Measurements from ENCODE around the gene DEPDC7. TPM values are rescaled to one million over a fixed set of nuclear protein-coding genes. Genes with fewer than 3 reads are reported as not detected.

DEPDC7 gene
- total RNA-seq, 1 experiment from 2014 or later = 7.5 TPM

DNA sequence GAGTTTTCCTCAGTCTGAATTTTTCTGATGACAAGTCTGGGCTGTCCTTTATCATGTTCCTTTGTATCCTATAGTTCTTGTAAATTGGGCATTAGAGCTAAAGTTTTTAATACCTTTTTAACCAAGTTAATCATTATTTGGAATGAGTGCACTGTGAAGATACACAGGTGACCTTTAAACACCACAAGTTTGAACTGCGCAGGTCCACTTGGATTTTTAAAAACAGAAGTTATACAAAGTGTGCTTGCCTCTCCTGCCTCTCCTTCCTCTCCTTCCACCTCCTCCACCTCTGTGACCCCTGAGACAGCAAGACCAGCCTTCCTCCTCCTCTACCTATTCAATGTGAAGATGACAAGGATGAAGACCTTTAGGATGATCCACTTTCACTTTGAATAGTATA, 19.3 kb downstream of the DEPDC7 start:
- in situ Hi-C loops (cut with HindIII; ENCODE audit: low pct_unique_long_range_greater_than_20kb, low sequenced_read_pairs) = no loop called here
- no peaks in the 10 kb centered on the region for H3K36me3 ChIP-seq (ENCODE audit: control insufficient read depth, insufficient read depth, low read length)
- ChIA-PET CTCF (no interaction called here), POLR2A (no interaction called here)
- no peak for DNase-seq (ENCODE audit: low read depth, low spot score)
- no peaks in the 10 kb centered on the region for H3K27me3 ChIP-seq (ENCODE audit: control insufficient read depth, insufficient read depth, low read length)
- ATAC-seq = no peak
- no peaks in the 10 kb centered on the region for H3K4me1 ChIP-seq (ENCODE audit: control insufficient read depth, insufficient read depth, low read length)
- H3K9me3 ChIP-seq (ENCODE audit: control insufficient read depth, insufficient read depth, low read depth, low read length) = no peaks in the 10 kb centered on the region
- no peak overlapping the region for H3K27ac ChIP-seq (ENCODE audit: low read length)
- intact Hi-C loops (cut with micrococcal nuclease; ENCODE audit: unreplicated experiment) = no loop called here
- no TSS peak for BruUV-seq (replicated peaks)
- no peak overlapping the region for H3K4me3 ChIP-seq (ENCODE audit: low read depth in 2 of 2, low read length in 2 of 2)
- TF ChIP-seq POLR2AphosphoS5 (IDR thresholded peaks at IDR 0.05; ENCODE audit: low read depth, low read length) (no peak), TCF7L2 (IDR thresholded peaks at IDR 0.05; ENCODE audit: low read depth, low read length) (no peak), SIN3A (IDR thresholded peaks at IDR 0.05; ENCODE audit: borderline replicate concordance, insufficient read depth, low read depth, low read length) (no peak)
- TF ChIP-seq, protein P1, sequence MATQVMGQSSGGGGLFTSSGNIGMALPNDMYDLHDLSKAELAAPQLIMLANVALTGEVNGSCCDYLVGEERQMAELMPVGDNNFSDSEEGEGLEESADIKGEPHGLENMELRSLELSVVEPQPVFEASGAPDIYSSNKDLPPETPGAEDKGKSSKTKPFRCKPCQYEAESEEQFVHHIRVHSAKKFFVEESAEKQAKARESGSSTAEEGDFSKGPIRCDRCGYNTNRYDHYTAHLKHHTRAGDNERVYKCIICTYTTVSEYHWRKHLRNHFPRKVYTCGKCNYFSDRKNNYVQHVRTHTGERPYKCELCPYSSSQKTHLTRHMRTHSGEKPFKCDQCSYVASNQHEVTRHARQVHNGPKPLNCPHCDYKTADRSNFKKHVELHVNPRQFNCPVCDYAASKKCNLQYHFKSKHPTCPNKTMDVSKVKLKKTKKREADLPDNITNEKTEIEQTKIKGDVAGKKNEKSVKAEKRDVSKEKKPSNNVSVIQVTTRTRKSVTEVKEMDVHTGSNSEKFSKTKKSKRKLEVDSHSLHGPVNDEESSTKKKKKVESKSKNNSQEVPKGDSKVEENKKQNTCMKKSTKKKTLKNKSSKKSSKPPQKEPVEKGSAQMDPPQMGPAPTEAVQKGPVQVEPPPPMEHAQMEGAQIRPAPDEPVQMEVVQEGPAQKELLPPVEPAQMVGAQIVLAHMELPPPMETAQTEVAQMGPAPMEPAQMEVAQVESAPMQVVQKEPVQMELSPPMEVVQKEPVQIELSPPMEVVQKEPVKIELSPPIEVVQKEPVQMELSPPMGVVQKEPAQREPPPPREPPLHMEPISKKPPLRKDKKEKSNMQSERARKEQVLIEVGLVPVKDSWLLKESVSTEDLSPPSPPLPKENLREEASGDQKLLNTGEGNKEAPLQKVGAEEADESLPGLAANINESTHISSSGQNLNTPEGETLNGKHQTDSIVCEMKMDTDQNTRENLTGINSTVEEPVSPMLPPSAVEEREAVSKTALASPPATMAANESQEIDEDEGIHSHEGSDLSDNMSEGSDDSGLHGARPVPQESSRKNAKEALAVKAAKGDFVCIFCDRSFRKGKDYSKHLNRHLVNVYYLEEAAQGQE (IDR thresholded peaks at IDR 0.05; ENCODE audit: insufficient read depth in 1 of 2, low read depth in 2 of 2, low read length in 1 of 2) = no peak
- TF ChIP-seq, protein P2, sequence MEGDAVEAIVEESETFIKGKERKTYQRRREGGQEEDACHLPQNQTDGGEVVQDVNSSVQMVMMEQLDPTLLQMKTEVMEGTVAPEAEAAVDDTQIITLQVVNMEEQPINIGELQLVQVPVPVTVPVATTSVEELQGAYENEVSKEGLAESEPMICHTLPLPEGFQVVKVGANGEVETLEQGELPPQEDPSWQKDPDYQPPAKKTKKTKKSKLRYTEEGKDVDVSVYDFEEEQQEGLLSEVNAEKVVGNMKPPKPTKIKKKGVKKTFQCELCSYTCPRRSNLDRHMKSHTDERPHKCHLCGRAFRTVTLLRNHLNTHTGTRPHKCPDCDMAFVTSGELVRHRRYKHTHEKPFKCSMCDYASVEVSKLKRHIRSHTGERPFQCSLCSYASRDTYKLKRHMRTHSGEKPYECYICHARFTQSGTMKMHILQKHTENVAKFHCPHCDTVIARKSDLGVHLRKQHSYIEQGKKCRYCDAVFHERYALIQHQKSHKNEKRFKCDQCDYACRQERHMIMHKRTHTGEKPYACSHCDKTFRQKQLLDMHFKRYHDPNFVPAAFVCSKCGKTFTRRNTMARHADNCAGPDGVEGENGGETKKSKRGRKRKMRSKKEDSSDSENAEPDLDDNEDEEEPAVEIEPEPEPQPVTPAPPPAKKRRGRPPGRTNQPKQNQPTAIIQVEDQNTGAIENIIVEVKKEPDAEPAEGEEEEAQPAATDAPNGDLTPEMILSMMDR (IDR thresholded peaks at IDR 0.05) = no peak

DNA sequence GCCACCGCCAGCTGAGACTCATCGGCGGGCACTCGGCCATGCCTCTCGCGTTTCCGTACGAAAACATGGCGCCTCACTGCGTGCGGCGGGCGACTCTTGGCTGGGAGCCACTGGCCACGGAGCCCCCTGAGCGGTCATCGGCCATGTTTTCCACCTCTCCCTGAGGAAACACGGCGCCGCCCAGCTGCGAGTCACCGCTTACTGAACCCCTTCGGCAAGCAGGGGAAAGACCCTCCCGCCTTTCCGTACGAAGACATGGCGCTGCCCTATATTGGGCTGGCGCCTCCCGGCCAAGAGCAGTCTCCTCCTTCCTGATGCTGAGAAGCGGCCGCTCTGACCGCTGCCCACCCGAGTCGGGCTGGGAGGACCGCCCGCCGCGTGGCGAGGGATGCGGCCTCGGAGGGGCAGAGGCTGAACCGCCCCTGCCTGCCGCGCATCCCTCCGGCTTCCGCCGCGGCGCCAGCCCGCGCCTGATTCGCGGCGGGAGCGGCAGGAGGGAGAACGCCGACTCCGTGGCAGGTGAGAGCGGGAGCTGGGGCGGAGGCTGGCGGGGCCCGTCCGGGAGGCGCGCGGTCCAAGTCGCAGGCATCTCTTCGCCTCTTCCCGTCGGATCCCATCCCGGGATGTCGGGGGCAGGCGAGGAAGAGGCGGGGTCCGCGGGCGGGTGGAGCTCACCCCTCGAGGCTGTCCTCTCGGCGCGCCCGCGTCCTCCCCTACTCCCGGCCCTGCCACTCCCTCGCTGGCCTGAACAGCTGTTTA, 23.8 kb downstream of the DEPDC7 start, which contains the start of gene TCP11L1:
TCP11L1 (plus strand) TSS at position 299 of the 759 bp plus-strand sequence. CDS start 4,202 bp downstream, outside the sequence.
- intact Hi-C loops (cut with micrococcal nuclease; ENCODE audit: unreplicated experiment) = no loop called here
- POLR2A ChIA-PET = interaction anchor here (0.5 to 0.7 kb wide), 6 partner anchors 32 to 663 kb away, joined by 3 to 9 read pairs (median 4); no protein-coding TSS in a partner anchor

More for the DNA sequence above, 23.8 kb downstream of the DEPDC7 start, which contains the start of gene TCP11L1:
- in situ Hi-C loops (cut with HindIII; ENCODE audit: low pct_unique_long_range_greater_than_20kb, low sequenced_read_pairs) = no loop called here
- CTCF ChIA-PET = interaction anchor here (0.6 kb wide), 1 partner anchor 789 kb away, joined by 3 read pairs; no protein-coding TSS in a partner anchor
- peak within 1 kb of the TSS; percentile 88 for H3K27ac ChIP-seq (ENCODE audit: low read length)
- TF ChIP-seq SIN3A (IDR thresholded peaks at IDR 0.05; ENCODE audit: borderline replicate concordance, insufficient read depth, low read depth, low read length) = peak; percentile 86; the same call in 1 of the 2 replicates
- TF ChIP-seq TCF7L2 (IDR thresholded peaks at IDR 0.05; ENCODE audit: low read depth, low read length) = peak; percentile 74
- TF ChIP-seq, protein P2 (IDR thresholded peaks at IDR 0.05) = no peak
- TF ChIP-seq, protein P1 (IDR thresholded peaks at IDR 0.05; ENCODE audit: insufficient read depth in 1 of 2, low read depth in 2 of 2, low read length in 1 of 2) = no peak
- peak; percentile 76 for TF ChIP-seq POLR2AphosphoS5 (IDR thresholded peaks at IDR 0.05; ENCODE audit: low read depth, low read length)
- H3K27me3 ChIP-seq (ENCODE audit: control insufficient read depth, insufficient read depth, low read length) = no peaks in the 10 kb centered on the region
- no peaks in the 10 kb centered on the region for H3K36me3 ChIP-seq (ENCODE audit: control insufficient read depth, insufficient read depth, low read length)
- no TSS peak for BruUV-seq (replicated peaks)
- H3K4me3 ChIP-seq (ENCODE audit: low read depth in 2 of 2, low read length in 2 of 2) = peak within 1 kb of the TSS; percentile 74 to 86
- peak; percentile 95 for ATAC-seq
- no peaks in the 10 kb centered on the region for H3K9me3 ChIP-seq (ENCODE audit: control insufficient read depth, insufficient read depth, low read depth, low read length)
- H3K4me1 ChIP-seq (ENCODE audit: control insufficient read depth, insufficient read depth, low read length) = peaks cover 9% of the 10 kb centered on the region
- DNase-seq (ENCODE audit: low read depth, low spot score) = peak; percentile 51

All from Panc1 (cell line).